DMS53 (cell line): ENCODE data around the gene F2R.
"Not testable (repeated sequence)": the region's sequence is repeated elsewhere in the genome, so short reads cannot be mapped to it uniquely, and the experiment has no call there.

Experiments used
- DNase-seq: peaks from one replicate; lab custom pipeline; 2025; lab: John Stamatoyannopoulos, UW

F2R gene

GRCh38 chr5:76715736-76716455 is at the start of gene F2R:
Gene F2R (plus strand): TSS chr5:76716126. CDS start chr5:76716308, 182 bp downstream.
- DNase-seq, result peak; percentile 75

GRCh38 chr5:76667495-76667894 is 48.4 kb upstream of the F2R start:
- DNase-seq, result no peak

- DNase-seq, result no peak
These were observed 46.7 kb upstream of the F2R start for GRCh38 chr5:76669245-76669644.

- DNase-seq, result no peak
These were observed 45.4 kb upstream of the F2R start for GRCh38 chr5:76670508-76670907.

- DNase-seq, result no peak
These were observed 43.7 kb upstream of the F2R start for GRCh38 chr5:76672242-76672641.

- no peak for DNase-seq
These were observed 42.8 kb upstream of the F2R start for GRCh38 chr5:76673125-76673524.

- no peak for DNase-seq
These were observed 41.4 kb upstream of the F2R start for GRCh38 chr5:76674330-76675066.

GRCh38 chr5:76675364-76675763 is 40.6 kb upstream of the F2R start:
- no peak for DNase-seq

- no peak for DNase-seq
These were observed 38.0 kb upstream of the F2R start for GRCh38 chr5:76677849-76678472.

GRCh38 chr5:76679231-76679630 is 36.7 kb upstream of the F2R start:
- no peak for DNase-seq

- DNase-seq, result not testable (repeated sequence)
These were observed 35.1 kb upstream of the F2R start for GRCh38 chr5:76680826-76681225.

- no peak for DNase-seq
These were observed 34.6 kb upstream of the F2R start for GRCh38 chr5:76681287-76681686.

- no peak for DNase-seq
These were observed 33.5 kb upstream of the F2R start for GRCh38 chr5:76682387-76682786.

- no peak for DNase-seq
These were observed 31.9 kb upstream of the F2R start for GRCh38 chr5:76683816-76684731.

GRCh38 chr5:76684756-76685519 is 31.0 kb upstream of the F2R start:
- peak; percentile 53 for DNase-seq

- no peak for DNase-seq
These were observed 30.2 kb upstream of the F2R start for GRCh38 chr5:76685704-76686103.

GRCh38 chr5:76688212-76688611 is 27.7 kb upstream of the F2R start:
- DNase-seq, result no peak

- no peak for DNase-seq
These were observed 27.1 kb upstream of the F2R start for GRCh38 chr5:76688836-76689235.

GRCh38 chr5:76689321-76690036 is 26.4 kb upstream of the F2R start:
- DNase-seq, result peak; percentile 5

- no peak for DNase-seq
These were observed 25.8 kb upstream of the F2R start for GRCh38 chr5:76690037-76690679.
